Body of pancreas (tissue), 4 donors: Measurements from ENCODE around the gene RAB40C.

ENCODE experiments used
- CTCF ChIP-seq, 7 experiments: fragments of 450-650 bp in 4 of 7; fragments of 200-600 bp in 3 of 7; sonication (generic) in 3 of 7; IDR thresholded peaks; one replicate each; pipeline ENCODE4 v1.5.1; 2016 to 2019; ENCODE audit warnings: antibody characterized with exemption in 7 of 7
- POLR2A ChIP-seq, 3 donors: fragments of 450-650 bp; IDR thresholded peaks; one replicate each; pipeline ENCODE4 v1.6.1; 2016; ENCODE audit warnings: antibody characterized with exemption in 3 of 3, mild to moderate bottlenecking in 2 of 3

GRCh38 chr16:556474-557173 lies 33.2 kb upstream of the RAB40C start:
- no peak for TF ChIP-seq CTCF (IDR thresholded peaks at IDR 0.05)
- TF ChIP-seq POLR2A (IDR thresholded peaks at IDR 0.05) = no peak
